GM21737 (cell line): Measurements from ENCODE around the gene RABGGTB.
"Not testable (repeated sequence)": the region's sequence is repeated elsewhere in the genome, so short reads cannot be mapped to it uniquely, and the experiment has no call there.

Experiments used
- ATAC-seq: cut with Tn5 transposase; IDR thresholded peaks from one replicate; pipeline ENCODE4 v1.9.1; 2021; ENCODE audit warnings: mild to moderate bottlenecking, moderate library complexity; ENCODE audit not compliant: unreplicated experiment

The RABGGTB gene

GRCh38 chr1:75785983-75786853 is at the start of gene RABGGTB:
Gene RABGGTB (plus strand): TSS chr1:75786256. CDS start chr1:75786272, 16 bp downstream.
- peak; percentile 76 for ATAC-seq

DNA sequence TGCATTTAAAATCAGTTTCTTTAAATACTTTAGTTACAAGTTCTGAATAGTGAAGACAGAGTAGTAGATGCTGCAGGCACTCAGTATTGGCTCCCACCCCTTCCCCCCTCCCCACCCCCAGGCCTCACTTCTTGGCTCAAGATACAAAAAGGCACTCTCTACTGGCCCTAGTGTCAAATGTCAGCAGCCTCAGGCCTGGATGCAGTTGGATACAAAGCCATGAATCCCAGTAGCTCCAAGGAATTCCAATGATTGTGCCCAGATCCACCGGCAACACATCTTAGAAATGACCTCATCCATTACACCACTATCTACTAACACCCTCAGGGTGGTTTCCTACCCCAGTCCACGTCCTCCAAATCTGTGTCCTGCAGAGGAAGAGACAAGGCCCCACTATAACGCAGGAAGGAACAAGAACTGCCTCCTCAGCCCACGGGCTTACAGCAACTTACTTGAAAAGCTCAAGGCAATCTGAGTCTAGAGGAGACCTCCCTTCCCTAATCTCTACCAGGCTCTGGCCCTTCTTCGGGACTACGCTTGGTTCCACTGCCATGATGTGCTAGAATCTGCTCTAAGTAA is 43.9 kb upstream of the RABGGTB start:
- no peak for ATAC-seq

DNA sequence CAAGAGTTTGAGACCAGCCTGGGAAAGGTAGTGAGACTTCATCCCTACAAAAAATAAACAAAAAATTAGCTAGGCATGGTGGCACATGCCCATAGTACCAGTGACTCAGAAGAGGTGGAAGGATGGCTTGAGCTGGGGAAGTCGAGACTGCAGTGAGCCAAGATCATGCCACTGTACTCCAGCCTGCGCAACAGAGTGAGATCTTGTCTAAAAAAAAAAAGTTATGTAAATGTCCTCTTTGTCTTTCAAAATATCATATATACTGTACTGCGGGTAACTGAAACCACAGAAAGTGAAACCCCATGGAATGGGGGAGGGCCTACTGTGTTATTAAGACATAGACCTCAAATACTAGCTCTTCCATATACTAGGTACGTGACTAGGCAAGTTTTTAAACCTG is 40.8 kb upstream of the RABGGTB start:
- ATAC-seq: no peak

GRCh38 chr1:75757210-75757609 is 28.8 kb upstream of the RABGGTB start:
- not testable (repeated sequence) for ATAC-seq

DNA sequence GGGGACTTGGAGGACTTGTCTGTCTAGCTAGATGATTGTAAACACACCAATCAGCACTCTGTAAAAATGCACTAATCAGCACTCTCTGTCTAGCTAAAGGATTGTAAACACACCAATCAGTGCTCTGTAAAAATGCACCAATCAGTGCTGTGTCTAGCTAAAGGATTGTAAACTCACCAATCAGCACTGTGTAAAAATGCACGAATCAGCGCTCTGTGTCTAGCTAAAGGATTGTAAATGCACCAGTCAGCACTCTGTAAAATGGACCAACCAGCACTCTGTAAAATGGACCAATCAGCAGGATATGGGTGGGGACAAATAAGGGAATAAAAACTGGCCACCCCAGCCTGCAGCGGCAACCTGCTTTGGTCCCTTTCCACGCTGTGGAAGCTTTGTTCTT is 27.5 kb upstream of the RABGGTB start:
- not testable (repeated sequence) for ATAC-seq

GRCh38 chr1:75764057-75764655 is 21.9 kb upstream of the RABGGTB start:
- no peak for ATAC-seq

GRCh38 chr1:75765697-75766355 is 20.2 kb upstream of the RABGGTB start:
- no peak for ATAC-seq

GRCh38 chr1:75768016-75768415 is 18.0 kb upstream of the RABGGTB start:
- ATAC-seq: no peak

GRCh38 chr1:75770761-75771160 is 15.3 kb upstream of the RABGGTB start:
- no peak for ATAC-seq

GRCh38 chr1:75771978-75772377 is 14.1 kb upstream of the RABGGTB start:
- no peak for ATAC-seq

GRCh38 chr1:75777812-75778211 is 8.2 kb upstream of the RABGGTB start:
- ATAC-seq: not testable (repeated sequence)

DNA sequence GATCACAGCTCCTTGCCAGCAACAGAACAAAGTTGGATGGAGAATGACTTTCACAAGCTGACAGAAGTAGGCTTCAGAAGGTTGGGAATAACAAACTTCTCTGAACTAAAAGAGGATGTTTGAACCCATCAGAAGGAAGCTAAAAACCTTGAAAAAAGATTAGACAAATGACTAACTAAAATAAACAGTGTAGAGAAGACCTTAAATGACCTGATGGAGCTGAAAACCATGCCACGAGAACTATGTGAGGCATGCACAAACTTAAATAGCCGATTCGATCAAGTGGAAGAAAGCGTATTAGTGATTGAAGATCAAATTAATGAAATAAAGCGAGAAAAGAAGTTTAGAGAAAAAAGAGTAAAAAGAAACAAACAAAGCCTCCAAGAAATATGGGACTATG is 7.4 kb upstream of the RABGGTB start:
- not testable (repeated sequence) for ATAC-seq

DNA sequence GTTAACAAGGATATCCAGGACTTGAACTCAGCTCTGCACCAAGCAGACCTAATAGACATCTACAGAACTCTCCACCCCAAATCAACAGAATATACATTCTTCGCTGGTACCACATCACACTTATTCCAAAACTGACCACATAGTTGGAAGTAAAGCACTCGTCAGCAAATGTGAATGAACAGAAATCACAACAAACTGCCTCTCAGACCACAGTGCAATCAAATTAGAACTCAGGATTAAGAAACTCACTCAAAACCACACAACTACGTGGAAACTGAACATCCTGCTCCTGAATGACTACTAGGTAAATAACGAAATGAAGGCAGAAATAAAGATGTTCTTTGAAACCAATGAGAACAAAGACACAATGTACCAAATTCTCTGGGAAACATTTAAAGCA is 5.9 kb upstream of the RABGGTB start:
- ATAC-seq: not testable (repeated sequence)

- ATAC-seq: not testable (repeated sequence)
These were observed 2.1 kb upstream of the RABGGTB start for GRCh38 chr1:75783920-75784319.

GRCh38 chr1:75785320-75785982 is 605 bp upstream of the RABGGTB start:
- ATAC-seq: peak; percentile 21

GRCh38 chr1:75786901-75787493 is 941 bp downstream of the RABGGTB start:
- ATAC-seq: no peak

GRCh38 chr1:75787524-75787923 is 1.5 kb downstream of the RABGGTB start:
- no peak for ATAC-seq

DNA sequence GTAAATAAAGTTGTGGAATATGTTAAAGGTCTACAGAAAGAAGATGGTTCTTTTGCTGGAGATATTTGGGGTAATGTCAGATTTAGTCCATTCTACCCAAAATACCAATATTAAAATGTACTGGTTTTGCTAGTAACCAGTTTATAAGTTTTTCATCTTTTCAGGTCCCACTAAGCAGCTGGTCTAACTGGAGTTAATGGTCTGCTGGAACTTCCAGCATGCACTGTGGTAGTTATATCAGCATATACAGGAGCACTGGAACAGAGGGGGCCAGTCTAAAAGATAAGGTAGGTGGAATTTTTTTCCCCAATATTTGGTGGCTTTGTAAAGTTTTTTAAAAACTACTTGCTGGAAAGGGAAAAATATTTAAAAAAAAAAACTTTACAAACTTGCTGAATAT is 3.9 kb downstream of the RABGGTB start:
- no peak for ATAC-seq

DNA sequence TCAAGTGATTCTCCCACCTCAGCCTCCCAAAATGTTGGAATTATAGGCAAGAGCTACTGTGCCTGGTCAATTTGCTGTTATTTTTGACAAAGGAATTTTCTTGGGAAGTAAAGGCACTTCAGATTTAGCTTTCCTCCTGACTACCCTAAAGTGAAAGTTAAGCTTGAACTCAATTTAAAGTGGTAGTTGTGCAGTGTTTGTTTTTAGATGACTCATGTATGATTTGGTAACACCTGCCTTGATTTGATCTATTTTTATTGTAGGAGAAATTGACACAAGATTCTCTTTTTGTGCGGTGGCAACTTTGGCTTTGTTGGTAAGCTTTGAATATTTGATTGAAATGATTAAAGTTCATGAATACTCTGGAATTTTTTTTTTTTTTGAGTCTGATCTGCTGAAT is 5.0 kb downstream of the RABGGTB start:
- no peak for ATAC-seq

DNA sequence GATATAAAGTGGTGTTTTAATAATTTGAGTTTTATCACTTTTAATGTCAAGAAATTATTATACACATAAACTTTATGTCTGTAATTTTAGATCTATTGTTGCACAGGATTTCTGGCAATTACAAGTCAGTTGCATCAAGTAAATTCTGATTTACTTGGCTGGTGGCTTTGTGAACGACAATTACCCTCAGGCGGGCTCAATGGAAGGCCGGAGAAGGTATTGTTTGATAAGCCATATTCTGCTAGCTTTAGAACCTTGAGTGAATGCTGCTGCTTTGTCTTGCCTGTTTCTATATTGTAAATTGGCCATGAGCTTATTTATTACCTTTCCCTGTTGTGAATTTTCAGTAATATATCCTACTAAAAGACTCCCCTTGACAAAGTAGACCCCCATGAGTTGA is 6.0 kb downstream of the RABGGTB start:
- ATAC-seq: no peak
